IMR-90 (cell line): ENCODE measurements around the gene MCRIP2.

Source experiments
- CEBPB ChIP-seq: IDR thresholded peaks from 2 replicates; pipeline ENCODE4 v1.6.1; 2012; ENCODE audit warnings: low read depth, low read length, improper control_type of control experiment
- CTCF ChIP-seq: conservative IDR thresholded peaks from 2 replicates; pipeline ENCODE4 v1.5.1; 2012; ENCODE audit warnings: mild to moderate bottlenecking, low read depth, low read length, improper control_type of control experiment
- ELK1 ChIP-seq: fragments of 150-350 bp; IDR thresholded peaks from 2 replicates; pipeline ENCODE4 v1.6.1; 2016; ENCODE audit warnings: low read depth, mild to moderate bottlenecking, low read length, moderate library complexity, borderline replicate concordance
- FOS ChIP-seq: fragments of 150-350 bp; IDR thresholded peaks from 2 replicates; pipeline ENCODE4 v1.6.1; 2016; ENCODE audit warnings: low read depth, low read length
- MXI1 ChIP-seq: IDR thresholded peaks from 2 replicates; pipeline ENCODE4 v1.6.1; 2012; ENCODE audit warnings: low read depth, mild to moderate bottlenecking, low read length, moderate library complexity, borderline replicate concordance
- POLR2A ChIP-seq: IDR thresholded peaks from 2 replicates; pipeline ENCODE4 v1.6.1; 2012; ENCODE audit warnings: mild to moderate bottlenecking, low read depth, low read length
- RCOR1 ChIP-seq: IDR thresholded peaks from 2 replicates; pipeline ENCODE4 v1.6.1; 2012; ENCODE audit warnings: mild to moderate bottlenecking, low read length, improper control_type of control experiment; ENCODE audit not compliant: insufficient replicate concordance
- RFX5 ChIP-seq: IDR thresholded peaks from 2 replicates; pipeline ENCODE4 v1.8.0; 2012; ENCODE audit warnings: low read depth, mild to moderate bottlenecking, low read length, moderate library complexity
- SMC3 ChIP-seq: fragments of 150-350 bp; IDR thresholded peaks from 2 replicates; pipeline ENCODE4 v1.6.1; 2016; ENCODE audit warnings: low read depth, mild to moderate bottlenecking, antibody characterized with exemption, low read length, moderate library complexity

- TF ChIP-seq MXI1 (no peak), SMC3 (no peak), CTCF (no peak), POLR2A (no peak), FOS (no peak), CEBPB (no peak), ELK1 (no peak), RCOR1 (no peak), RFX5 (no peak)
These were observed 32.3 kb upstream of the MCRIP2 start for GRCh38 chr16:609316-609715.
